NOMO-1 (cell line): ENCODE results near the gene CTIF.
A peak's percentile ranks its signal among the peaks of the same experiment; 100 is the strongest.

Experiments used
- DNase-seq, 2 experiments: peaks; one replicate each; lab custom pipeline; 2025; ENCODE audit not compliant: unreplicated experiment in 2 of 2; lab: John Stamatoyannopoulos, UW

The CTIF gene

DNA sequence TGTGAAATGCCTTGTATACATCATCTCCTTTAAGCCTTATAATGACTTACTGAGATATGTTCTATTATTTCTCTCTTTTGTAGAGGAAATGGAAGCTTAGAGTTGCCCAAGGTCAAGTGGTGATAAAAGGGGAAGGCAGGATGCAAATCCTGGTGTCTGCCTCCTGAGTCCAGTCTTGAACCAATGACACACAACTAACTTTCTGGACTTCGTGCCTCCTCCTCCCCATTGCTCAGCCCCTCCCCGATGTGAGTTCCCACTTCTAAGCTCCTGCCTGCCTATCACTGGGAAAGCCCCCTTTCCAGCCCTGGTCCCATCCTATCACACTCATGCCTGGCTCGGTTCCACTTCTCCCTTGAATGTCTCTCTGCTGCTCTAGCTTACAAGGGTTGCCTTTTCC, 6.9 kb upstream of the CTIF start:
- no peak for DNase-seq

DNA sequence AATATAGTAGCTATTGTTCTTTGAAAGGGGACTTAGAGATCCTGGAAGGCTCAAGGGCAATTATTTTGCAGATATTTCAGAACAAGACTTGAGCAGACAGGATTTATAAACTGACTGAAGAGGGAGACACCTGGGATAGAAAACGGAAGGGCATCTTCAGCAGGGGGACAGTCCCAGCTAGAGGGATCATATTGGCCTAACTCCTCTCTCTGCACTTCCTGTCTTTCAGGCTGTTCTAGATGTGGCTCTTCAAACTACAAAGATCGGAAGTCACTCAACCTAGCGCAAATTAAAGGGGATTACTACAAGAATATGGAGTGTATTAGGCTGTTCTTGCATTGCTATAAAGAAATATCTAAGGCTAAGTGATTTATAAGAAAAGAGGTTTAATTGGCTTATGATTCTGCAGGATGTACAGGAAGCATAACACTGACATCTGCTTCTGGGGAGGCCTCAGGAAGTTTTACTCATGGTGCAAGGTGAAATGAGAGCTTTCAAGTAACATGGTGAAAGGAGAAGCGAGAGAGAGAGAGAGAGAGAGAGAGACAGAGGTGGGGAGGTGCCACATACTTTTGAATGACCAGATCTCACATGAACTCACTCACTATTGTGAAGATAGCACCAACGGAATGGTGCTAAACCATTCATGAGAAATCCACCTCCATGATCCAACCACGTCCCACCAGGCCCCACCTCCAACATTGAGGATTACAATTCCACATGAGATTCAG, 5.3 kb upstream of the CTIF start:
- DNase-seq = no peak

DNA sequence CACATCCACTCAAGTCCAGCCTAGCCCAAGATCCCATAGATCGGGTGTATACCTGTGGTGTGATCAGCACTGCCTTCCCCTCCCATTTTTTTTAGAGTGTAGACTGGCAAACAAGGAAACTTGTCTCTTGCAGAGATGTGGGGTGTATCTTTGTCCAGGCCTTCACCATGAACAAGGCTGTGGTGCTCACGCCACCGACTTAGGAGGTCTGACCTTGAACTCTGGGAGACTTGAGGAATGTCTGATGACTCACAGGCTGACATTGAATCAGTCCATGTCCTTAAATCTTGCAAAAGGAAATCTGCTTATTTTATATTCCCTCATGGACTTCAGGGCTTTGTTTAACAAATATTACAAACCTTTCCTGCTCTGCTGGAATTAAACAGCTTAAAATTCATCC, 4.5 kb upstream of the CTIF start:
- DNase-seq = no peak

DNA sequence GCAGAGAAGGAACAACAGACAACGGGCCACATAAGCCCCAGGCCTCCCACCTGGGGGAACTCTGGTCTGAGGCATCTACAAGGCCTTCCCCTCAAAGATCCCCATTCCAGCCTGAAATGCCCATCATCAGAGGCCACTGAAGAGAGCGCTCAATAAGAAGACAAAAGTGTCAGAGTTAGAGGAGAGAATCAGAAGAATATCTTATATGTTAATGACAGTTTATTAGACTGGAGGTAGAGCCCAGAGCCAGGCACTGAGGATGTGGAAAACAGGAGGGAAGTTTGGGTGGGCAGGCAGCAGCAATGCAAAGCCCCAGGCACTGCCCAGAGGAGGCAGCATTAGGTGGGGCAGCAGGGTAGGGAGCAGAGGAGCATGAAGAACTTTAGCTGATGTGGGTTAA, 2.9 kb upstream of the CTIF start:
- no peak for DNase-seq

DNA sequence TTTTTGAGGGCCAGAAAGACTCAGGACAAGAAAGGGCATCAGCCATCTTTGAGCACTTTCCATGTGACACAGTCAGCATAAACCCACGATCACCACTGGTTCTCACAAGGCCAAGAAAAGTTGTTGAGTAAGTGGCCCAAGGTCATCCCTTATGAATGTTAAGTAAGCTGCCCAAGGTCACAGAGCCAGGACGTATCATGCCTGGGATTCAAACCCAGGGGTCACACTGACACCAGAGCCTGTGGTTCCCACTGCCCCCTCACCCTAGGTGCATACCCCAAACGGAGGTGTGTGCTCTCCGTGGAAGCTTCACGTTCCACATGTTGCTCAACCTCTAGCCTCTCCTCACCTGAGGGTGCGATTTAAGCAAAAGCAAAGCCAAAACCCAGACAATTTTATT, 2.3 kb upstream of the CTIF start:
- DNase-seq = no peak

DNA sequence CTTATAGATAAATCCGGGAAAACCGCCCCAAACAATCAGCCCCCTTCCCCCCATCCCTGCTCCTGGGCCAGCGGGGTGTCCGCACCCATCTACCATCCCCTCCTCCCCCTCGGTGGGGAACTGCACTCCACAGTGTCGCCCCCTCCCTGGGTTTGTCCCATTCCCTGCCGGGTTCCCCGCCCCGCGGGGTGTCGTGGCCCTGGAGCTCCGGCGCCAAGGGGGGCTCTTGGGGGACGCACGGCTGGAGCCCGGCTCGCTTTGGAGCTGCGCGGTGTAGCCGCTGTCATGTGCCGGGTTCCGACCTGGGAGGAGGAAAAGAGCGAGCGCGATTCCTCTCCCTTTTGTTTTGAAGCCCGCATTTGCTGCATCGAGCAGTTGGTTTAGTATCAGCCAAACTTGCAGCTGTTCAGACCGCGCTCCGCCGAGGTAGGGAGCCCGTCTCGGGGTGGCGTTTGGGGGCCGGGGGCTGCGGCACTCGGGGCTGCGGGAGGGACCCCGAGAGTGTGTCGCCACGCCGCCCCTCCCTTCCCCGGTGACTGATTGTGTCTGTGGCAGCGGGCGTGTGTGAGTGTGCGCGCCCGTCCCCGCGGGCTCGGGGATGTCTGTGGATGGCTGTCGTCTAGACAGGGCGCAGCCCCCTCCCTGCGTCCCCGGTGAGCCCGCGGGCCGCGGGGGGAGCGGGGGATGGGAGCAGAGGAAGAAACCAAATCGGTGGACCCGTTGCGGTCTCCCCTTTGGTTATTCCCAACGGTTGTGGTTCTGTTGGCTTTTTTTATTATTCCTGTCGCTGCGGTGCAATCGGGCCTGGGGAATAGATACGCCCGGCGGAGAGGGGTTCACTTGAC, 797 bp downstream of the CTIF start:
- peak in 1 of 2 experiments; percentile 42 for DNase-seq

DNA sequence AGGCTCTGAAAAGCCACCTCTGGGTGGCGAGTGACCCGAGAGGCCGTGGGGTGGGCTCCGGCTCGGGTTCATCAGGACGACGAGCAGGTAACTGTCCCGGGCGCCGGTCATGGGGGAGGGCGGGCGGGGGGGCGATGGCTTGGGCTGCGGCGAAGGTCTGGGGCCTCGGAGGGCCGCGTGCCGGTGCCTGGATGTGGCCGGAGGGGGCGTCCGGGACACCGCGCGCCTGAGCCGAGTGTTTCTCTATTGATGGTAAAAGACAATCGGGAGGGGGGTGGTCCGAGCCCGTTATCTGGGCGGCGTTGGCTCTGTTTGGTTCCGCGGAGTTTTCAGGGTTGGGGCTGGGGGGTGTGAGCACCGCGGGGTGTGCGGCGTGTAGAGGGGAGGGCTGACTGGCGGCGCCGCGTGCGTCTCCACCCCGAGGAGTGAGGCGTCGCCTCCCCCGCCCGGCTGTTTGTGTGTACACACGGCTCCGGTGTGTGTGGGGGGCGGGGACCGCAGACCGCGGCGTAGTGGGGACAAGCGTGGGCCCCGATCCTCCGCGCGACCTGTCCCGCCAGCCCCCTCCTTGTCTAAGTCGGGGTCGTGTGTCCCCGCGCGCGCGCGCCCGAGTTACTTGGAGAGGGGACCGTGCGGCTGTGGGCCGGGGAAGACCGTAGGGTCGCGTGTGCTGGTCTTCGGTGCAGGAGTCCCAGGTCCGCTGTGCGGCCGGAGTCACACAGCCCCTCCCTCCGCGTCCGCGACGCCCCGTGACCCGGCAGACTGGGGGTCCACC, 1.6 kb downstream of the CTIF start:
- no peak for DNase-seq

DNA sequence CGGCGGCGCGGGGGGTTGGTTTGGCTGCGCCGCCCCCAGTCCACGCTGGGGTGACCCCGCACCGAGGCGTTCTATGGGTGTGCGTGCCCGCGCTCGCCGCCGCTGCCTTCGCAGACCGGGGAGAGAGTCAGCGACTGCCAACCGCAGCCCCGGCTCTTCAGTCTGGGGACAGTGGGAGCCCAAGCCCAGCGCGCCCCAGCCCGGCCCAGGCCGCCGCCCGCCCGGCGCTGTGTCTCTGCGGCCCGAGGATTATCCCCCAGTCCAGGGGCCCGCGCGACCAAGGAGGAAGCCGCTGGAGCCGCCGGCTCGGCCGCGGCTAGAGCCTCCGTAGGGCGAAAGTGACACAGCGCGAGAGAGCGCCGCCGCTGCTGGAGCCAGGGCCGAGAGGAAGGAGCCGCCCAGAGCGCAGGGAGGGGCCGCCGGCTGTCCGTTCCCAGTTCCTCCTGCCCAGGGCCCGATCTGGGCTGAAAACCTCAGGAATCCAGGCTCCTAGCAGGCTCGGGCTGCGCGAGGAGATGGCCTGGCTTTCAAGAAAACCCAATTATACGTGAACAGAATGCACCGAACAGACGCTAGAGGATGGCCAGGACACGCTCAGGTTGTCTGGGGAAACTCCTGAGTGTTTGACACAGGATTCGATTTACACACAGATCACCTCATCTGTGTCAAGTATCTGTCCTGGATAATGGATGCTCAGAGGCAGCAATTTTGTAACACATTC, 2.4 kb downstream of the CTIF start:
- peak; percentile 25 to 56 for DNase-seq

DNA sequence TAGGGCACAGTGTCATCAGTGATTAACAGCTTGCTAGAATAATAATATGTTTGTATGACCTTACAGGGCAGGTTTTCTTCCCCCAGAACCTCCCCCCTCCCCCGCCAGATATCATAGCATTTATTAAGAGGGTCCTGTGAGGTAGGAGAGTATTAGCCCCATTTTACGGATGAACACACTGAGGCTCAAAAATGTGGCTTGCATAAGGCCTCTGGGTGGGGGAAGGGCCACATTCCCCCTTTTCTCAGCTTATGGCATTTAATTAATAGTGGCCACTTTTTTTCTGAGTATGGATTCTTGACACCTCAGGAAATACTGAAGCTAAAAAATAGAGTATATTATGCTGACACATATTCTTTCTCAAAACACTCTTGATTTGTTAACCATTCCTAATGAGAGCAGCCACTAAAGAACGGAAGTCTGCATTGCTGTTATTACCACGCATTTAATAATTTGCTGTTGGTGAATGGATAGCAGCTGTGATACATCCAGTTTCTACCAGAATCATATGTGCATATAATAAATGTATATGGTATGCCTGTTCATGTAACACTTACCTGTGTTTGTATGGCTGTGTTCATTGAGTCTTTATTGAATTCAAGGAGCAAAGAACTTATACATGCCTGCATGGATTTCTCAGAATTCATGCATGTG, 3.0 kb downstream of the CTIF start:
- DNase-seq = no peak

DNA sequence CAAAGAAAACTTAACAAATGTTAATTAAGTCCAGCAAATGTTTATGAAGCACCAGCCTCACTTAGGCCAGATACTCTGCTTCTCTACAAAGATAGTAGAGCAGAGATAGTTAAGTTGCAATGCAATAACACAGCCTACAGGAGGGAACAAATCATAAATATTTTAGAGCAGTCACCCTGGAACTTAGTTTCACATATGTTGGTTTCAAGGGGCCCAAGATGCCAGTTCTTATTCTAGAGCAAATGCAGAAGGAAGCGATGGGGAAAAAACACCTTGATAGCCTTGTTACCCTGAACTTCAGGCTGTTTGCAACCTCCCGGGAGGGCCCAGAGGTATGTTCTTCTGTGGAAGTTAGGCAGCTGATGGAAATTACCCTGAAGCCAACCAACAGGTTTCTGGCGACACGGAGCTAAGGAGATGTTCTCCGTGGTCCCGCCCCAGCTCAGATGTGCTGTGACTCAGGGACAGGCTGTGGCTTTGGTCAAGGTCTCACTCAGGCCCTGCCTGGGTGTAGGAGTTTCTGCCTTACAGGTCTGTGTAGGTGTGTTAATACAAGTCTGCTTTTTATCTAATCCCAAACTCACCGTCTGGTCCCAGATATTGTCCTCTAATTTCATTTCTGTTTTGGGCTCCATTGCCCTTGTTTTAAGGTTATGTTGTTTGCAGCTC, 3.8 kb downstream of the CTIF start:
- no peak for DNase-seq

DNA sequence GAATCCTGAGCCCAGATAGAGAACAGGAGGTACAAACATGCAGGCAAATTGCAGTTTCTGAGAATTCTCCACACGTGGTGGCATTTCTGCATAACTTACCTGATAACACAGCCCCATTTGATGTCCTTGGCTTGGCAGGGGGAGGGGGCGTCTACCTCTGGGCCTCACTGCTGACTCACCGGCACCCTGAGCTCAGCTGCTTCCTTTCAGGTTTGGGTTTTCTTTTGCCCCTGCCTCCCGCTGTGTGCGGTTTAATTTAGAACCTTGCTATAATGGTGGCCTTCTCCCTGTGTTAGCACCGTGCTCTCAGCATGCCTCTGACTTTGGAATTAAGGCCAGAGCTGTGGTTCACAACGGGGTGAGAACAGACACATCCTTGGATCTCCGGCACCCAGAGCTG, 4.4 kb downstream of the CTIF start:
- no peak for DNase-seq

DNA sequence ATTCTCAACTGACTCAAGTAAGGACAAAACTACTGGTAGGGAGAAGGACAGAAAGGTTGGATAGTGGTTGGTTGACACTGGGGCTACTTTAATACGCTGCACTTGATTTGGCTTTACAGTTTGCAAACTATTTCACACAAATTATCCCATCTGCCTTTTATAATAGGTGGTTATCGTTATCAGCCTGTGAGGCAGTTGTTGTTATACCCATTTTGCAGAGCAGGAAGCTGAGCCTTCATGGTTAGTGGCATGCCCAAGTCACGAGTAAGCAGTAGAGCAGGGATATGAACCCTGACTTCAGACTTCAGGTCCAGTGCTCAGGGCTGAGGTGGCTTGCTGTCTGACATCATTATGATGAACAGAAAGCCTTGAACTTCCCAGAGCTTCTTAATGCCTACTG, 5.3 kb downstream of the CTIF start:
- no peak for DNase-seq

DNA sequence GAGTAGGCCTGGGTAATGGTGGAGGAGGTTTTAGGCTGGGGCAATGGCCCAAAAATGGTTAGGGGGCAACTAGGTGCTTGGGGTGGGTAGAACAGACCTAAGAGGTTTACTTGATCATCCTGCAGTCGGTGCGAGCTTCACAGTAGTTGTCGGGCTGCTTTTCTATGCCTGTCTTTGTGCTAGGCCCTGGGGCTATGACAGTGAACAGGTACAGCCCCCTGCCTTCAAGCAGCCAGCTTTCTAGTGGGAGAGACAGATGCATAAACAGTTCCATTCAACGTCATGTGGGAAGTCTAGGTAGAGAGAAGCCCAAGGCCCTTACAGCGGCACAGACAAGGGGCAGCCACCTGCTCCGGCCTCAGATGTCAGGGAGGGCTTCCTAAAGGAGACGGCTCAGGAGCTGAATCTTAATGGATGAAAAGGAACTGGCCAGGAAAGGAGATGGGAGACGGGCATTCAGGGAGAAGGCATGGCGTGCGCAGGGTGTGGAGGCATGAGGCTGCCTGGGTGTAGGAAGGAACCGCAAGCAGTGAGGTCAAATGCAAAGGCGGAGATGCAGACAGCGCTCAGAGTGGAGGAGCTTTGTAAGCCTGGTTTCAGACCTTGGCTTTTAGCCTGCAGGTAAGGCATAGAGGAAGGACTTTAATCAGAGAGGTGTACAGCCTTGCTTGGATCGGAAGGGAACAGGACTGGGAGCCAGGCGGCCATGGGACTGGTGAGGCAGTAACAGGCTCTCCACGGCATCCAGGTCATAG, 6.0 kb downstream of the CTIF start:
- no peak for DNase-seq

DNA sequence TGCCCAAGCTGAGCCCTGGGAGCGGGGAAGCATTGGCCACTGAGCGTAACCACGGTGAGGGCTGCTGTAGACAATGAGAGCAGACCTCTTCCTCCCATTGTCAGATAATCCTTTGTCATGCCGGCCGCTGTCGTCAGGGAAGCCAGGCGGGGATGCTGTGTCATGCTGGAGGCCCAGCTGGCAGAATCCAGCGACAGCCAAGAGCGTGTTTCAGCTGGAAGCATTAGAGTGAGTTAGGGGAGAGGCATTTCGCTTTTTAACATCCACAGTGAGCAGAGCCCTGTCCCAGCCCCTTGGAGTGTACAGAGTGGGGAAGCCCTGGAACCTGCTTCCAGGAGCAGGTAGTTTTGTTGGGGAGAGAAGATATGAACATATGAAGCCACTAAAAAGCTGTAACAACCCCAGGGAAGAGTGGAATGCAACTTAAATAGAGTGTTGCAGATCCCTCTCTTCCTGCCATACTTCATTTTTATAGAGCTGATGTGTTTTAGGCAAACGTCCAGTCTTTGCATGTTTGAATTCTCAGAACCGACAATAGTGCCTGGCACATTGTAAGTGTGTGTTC, 7.0 kb downstream of the CTIF start:
- DNase-seq = no peak

DNA sequence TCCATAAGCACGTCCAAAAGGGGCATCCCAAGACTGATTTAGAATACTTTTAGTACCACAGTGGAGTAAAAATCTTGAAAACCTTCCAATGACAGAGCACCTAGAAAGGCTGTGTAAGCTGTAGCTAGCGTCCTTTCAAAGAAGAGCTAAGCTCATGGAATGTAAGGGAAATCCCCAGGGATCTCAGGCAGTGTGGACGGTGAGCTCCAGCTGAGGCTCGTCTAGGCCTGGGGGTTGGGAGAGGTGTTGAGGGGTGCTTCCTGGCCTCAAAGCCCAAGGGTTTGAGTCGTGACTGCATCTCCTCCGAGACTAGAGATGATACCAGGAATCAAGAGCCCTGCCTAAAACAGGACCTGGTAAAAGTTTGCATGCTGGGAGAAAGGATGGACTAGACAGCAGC, 7.6 kb downstream of the CTIF start:
- no peak for DNase-seq

DNA sequence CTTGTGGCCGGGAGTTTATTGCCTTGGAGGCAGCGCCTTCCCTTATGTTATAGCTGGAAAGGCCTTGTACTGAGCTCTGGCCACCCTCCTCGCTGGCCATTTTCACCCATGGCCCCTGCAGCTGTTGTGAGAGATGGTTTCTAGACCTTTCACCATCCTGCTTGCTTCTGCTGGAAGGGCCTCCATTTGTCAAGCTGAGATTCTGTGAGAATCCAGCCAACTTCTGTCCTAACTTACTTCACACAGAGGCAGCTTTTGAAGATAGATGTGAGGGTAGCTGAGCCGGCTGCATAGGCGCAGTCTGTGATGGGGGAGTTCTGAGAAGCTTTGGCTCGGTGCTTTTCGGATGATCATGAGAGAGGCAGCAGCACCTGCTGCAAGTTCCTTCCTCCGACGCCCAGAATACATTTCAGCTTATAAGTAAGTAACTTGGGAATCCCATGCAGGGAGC, 8.7 kb downstream of the CTIF start:
- DNase-seq = no peak

DNA sequence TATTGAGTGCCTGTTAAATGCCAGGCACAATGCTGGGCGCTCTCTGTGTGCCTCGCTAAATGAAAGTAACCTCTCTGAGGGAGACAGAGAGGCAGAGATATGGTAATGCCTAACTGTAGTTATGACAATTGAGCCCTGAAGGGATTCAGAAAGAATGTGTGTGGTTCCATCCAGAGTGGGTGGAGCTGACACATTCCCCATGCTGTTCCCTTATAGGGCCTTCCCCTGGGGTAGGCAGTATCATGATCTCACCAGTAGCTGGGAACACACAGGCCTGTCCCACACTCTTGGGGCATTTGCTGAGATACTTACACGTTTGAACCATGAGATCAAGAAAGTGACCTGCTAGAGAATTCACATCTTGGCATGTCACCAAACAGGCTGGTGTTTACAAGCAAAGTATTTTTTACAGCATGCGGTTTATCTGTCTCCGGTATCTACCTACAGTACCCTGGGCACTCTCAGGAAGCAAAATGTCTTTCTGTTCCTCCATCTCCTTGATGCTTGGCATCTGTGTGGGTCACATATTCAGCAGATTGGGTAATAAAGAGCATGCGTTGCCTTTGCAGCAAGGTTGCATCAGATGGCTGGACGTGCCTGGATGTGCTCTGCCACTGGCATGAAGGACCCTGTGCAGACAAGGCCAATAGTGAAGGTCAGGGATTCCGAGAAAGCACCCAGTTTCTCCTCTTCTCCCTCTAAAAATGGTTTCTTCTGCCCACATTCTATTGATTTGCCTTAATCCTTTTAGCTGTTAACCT, 9.4 kb downstream of the CTIF start:
- DNase-seq = no peak

DNA sequence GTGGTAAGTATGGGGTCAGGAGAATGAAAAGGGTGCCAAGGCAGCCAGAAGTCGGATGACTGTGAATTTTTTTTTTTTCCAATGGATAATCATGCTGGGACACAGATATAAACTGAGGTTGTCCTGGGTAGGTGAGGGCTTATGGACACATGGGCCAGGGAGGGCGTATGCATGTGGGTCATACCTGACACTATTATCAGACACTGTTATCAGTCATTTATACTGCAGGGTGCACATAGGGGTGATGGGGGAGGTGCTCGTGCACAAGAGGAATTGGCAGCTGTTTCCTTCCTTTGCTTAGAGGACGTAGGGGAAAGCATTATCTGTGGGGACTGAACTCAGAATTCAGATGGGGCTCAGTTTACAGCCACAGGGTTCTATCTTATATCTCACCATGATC, 10.1 kb downstream of the CTIF start:
- DNase-seq = no peak
